Coronary artery (tissue), 2 donors: ENCODE results near the gene SESTD1.

Experiments used
- DNase-seq: peaks from one replicate; pipeline ENCODE4 v3.0.0-alpha.2; 2017; ENCODE audit warnings: low spot score
- H3K27ac ChIP-seq, 2 donors: fragments of 200-600 bp; sonication (generic); one replicate each; pipeline ENCODE4 v1.5.1; 2016 to 2019
- H3K4me3 ChIP-seq: fragments of 200-600 bp; sonication (generic); 2 replicates; pipeline ENCODE4 v1.5.1; 2016; ENCODE audit warnings: mild to moderate bottlenecking, moderate library complexity
- TF ChIP-seq, protein P1 (sequence below): fragments of 200-600 bp; sonication (generic); IDR thresholded peaks from one replicate; pipeline ENCODE4 v1.5.1; 2019; ENCODE audit warnings: antibody characterized with exemption

Gene SESTD1

DNA sequence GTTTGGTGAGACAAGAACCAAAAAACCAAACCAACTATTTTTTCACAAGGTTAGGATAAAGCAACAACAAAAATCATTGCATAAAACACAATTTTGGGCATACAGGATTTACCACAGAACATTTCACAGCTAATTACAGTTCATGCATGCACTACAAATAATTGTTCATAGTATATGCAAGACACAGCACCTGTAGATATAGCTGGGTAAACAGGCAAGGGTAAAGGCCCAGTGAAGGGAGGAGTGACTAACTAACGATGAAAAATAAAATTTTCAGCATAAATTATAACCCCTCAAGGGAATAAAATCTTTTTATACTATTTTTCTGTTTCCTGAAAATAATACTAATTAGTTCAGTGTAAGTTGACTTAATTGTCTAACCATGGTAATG is 141.4 kb downstream of the SESTD1 start:
- TF ChIP-seq, protein P1, sequence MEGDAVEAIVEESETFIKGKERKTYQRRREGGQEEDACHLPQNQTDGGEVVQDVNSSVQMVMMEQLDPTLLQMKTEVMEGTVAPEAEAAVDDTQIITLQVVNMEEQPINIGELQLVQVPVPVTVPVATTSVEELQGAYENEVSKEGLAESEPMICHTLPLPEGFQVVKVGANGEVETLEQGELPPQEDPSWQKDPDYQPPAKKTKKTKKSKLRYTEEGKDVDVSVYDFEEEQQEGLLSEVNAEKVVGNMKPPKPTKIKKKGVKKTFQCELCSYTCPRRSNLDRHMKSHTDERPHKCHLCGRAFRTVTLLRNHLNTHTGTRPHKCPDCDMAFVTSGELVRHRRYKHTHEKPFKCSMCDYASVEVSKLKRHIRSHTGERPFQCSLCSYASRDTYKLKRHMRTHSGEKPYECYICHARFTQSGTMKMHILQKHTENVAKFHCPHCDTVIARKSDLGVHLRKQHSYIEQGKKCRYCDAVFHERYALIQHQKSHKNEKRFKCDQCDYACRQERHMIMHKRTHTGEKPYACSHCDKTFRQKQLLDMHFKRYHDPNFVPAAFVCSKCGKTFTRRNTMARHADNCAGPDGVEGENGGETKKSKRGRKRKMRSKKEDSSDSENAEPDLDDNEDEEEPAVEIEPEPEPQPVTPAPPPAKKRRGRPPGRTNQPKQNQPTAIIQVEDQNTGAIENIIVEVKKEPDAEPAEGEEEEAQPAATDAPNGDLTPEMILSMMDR: no peak
- H3K4me3 ChIP-seq: no peak overlapping the region
- H3K27ac ChIP-seq: no peak overlapping the region
- DNase-seq: no peak

DNA sequence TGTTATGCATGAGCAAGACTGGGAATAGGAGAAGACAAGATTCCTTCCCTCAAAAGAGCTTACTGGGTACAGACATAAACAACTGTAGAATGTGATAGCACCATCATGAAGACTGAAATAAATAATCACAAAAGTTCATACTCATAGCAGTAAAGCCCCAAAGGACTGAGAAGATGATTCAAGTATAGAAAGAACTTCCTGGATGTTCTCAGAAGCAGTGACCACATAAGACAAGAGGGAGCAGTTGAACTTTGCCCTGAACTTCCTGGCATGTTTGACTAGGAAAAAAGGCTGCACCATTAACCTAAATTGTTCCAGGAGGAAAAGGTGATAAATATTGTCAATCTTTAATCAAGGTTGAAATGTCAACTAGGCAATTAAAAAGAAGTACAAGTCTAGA is 156.9 kb downstream of the SESTD1 start:
- TF ChIP-seq, protein P1: no peak
- no peak overlapping the region for H3K27ac ChIP-seq
- no peak for DNase-seq
- no peak overlapping the region for H3K4me3 ChIP-seq

DNA sequence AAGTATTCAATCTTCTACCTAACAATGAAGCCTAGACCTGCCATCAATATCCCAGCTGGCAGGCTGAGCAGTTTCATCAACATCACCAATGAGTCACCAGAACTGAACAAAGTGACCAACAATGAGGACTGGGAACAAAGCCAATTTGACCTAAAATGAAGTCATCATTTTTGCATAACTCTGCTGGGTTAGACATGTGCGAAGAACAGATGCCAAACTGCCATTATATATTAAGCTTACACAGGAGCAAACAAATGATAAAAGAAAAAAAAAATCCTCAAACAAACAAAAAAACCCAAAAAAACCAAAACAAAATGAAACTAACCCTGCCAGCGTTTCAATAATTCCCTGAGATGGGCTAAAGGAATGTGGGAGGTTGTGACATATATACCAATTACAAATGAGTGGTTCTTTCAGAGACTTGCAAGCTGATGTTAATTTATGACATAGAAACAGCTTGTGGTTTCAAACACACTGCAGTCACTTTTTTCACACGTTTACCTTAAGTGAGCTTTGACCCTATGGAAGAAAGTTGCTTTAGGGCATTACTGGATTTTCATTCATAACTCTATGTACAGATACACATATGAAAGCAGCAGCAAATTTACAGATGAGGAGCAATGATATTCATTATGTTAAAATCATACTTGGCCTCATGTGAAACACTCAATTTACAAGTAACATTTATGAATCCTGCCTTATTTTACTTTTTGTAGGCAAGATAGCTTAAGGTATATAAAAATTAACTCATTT is 157.8 kb downstream of the SESTD1 start:
- TF ChIP-seq, protein P1: no peak
- no peak for DNase-seq
- Histone ChIP-seq H3K4me3 (no peak overlapping the region), H3K27ac (peak overlapping the region in 1 of 2 donors; percentile 39)

DNA sequence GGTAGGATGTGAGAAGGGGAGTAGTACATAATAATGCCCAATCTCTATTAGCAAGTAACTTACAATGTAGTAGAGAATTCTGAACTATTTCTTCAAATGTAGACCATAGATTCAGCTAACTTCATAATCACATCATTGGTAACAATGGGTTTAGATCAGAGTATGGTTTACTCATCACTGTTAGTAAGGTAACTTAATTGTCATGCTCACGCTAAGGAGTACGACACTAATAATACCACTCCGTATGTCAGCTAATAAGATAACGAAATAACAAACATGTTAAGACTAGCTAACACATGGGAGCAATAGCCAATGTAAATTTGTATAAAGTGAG is 158.3 kb downstream of the SESTD1 start:
- H3K4me3 ChIP-seq: no peak overlapping the region
- DNase-seq: no peak
- TF ChIP-seq, protein P1: no peak
- peak overlapping the region in 1 of 2 donors; percentile 39 for H3K27ac ChIP-seq

DNA sequence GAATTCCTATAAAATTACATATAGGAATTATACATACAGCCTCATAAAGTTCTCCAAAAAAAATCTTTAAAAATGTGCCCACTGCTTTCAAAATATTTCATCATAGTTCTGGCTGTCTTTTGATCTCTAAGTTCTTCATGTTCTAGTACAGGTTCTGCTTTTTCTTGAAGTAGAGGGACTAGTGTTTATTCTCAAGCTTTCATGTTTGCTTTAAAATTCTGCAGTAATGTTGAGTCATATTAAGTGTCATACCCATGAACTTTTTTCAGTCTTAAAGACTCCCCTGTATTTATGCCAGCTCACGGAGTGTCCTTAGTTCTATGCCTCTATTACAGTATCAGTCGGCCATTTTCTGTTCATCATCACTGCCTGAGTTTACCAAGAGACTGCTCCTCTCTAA is 159.9 kb downstream of the SESTD1 start:
- TF ChIP-seq, protein P1: no peak
- no peak overlapping the region for H3K4me3 ChIP-seq
- no peak for DNase-seq
- peak overlapping the region in 1 of 2 donors; percentile 59 for H3K27ac ChIP-seq

DNA sequence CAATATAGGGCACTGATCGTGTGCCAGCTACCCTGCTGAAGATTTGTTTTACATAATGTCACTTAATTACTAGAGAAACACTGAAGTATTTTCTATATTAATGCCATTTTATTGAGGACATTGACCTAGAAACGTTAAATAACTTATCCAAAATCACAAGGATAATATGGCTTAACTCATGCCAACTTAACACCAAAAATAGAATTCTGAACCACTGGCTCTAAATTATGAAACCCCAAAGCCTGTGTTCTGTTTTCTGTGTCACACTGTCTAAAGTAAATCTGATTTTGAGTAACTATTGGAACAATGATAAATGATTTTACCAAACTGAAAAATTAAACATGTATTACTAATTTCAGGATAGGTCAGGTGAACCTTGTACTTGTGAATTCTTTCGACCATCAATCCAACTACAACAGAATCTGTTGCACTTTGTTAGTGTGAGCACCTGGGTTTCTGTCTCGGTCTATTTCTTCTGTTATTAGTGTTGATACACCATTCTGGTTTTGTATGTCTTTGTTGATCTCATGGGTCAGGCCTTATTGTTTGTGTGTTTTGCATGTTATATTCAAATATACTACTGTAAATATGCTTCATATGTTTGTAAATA is 166.4 kb downstream of the SESTD1 start:
- H3K4me3 ChIP-seq: no peak overlapping the region
- TF ChIP-seq, protein P1: no peak
- H3K27ac ChIP-seq: no peak overlapping the region
- no peak for DNase-seq

DNA sequence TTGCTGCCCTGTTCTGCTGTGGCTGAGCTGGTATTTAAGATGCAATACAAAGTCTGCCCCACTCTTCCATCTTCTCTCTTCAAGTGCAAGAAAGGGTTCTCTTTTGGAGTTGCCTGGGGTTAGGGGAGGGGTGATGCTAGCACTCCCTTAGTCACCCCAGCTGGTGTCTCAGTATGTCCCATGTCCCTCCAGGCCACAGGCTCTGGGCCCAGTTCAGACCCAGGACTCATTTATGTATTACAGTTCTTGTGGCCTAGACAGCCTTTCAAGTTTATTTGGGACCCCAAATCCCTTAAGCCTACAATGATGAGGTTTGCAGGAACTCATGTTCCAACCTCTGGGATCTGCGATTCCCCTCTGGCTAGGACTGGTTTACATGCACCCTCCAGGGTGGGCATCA is 167.5 kb downstream of the SESTD1 start:
- DNase-seq: no peak
- TF ChIP-seq, protein P1: no peak
- no peak overlapping the region for H3K4me3 ChIP-seq
- H3K27ac ChIP-seq: no peak overlapping the region
